Peyer's patch (tissue), 4 donors: ENCODE results near the gene SLC35F4.

ENCODE experiments used
- CTCF ChIP-seq, 6 experiments: fragments of 450-650 bp in 4 of 6; fragments of 200-600 bp in 2 of 6; sonication (generic) in 1 of 6; IDR thresholded peaks; one replicate each; pipeline ENCODE4 v1.5.1; 2017 to 2019; ENCODE audit warnings: antibody characterized with exemption in 6 of 6, mild to moderate bottlenecking in 3 of 6, moderate library complexity in 1 of 6
- POLR2A ChIP-seq, 2 donors: fragments of 450-650 bp; IDR thresholded peaks; one replicate each; pipeline ENCODE4 v1.5.1; 2017; ENCODE audit warnings: antibody characterized with exemption in 2 of 2, mild to moderate bottlenecking in 2 of 2, moderate library complexity in 2 of 2

- no peak for TF ChIP-seq POLR2A (IDR thresholded peaks at IDR 0.05)
- TF ChIP-seq CTCF (IDR thresholded peaks at IDR 0.05) = no peak
Observed at GRCh38 chr14:57671021-57671420, 194.9 kb downstream of the SLC35F4 start.
